GM12873 (cell line): ENCODE results near the gene ELL2.

Source experiments
- TF ChIP-seq, protein P1 (sequence below): IDR thresholded peaks from 2 replicates; pipeline ENCODE4 v1.5.1; 2012; ENCODE audit warnings: low read depth, mild to moderate bottlenecking, moderate library complexity, low read length, control low read depth; ENCODE audit not compliant: insufficient read depth; ENCODE audit errors: missing control alignments

Gene ELL2

DNA sequence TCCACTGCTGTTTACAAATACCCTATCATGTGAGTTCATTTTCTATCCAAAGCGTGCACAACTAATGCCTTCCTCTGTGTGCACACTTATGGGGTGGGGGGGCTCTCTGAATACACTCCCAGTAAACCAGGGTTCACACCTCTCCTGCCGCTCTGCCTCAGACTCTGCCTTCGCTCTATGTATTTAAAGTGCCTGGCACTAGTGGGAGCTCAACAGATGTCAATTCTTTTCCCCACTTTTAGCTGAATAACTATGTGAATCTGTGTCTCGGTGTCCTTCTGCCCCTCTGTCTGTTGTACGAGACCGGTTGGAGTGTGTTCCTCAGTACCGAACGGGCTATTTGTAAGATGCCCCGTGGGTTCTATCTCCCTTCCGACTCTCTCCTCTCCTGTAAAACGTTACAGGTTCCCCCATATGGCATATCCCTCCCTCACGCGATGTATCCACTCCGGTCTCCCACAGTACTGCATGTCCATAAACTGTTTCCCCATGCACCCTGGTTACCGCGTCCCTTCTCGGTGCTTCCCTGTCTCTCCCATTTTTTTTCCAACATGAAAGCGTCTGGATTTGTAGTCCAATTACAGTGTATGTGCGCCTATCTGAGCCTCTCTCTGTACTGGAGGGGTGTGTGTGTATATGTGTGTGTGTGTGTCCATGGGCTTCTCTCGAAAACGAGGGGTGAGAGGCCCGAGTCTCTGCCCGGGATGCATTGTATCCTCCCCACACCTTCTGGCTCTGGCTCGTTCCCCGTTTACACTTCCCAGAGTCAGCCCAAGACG is 1.6 kb downstream of the ELL2 start:
- TF ChIP-seq, protein P1, sequence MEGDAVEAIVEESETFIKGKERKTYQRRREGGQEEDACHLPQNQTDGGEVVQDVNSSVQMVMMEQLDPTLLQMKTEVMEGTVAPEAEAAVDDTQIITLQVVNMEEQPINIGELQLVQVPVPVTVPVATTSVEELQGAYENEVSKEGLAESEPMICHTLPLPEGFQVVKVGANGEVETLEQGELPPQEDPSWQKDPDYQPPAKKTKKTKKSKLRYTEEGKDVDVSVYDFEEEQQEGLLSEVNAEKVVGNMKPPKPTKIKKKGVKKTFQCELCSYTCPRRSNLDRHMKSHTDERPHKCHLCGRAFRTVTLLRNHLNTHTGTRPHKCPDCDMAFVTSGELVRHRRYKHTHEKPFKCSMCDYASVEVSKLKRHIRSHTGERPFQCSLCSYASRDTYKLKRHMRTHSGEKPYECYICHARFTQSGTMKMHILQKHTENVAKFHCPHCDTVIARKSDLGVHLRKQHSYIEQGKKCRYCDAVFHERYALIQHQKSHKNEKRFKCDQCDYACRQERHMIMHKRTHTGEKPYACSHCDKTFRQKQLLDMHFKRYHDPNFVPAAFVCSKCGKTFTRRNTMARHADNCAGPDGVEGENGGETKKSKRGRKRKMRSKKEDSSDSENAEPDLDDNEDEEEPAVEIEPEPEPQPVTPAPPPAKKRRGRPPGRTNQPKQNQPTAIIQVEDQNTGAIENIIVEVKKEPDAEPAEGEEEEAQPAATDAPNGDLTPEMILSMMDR: no peak

DNA sequence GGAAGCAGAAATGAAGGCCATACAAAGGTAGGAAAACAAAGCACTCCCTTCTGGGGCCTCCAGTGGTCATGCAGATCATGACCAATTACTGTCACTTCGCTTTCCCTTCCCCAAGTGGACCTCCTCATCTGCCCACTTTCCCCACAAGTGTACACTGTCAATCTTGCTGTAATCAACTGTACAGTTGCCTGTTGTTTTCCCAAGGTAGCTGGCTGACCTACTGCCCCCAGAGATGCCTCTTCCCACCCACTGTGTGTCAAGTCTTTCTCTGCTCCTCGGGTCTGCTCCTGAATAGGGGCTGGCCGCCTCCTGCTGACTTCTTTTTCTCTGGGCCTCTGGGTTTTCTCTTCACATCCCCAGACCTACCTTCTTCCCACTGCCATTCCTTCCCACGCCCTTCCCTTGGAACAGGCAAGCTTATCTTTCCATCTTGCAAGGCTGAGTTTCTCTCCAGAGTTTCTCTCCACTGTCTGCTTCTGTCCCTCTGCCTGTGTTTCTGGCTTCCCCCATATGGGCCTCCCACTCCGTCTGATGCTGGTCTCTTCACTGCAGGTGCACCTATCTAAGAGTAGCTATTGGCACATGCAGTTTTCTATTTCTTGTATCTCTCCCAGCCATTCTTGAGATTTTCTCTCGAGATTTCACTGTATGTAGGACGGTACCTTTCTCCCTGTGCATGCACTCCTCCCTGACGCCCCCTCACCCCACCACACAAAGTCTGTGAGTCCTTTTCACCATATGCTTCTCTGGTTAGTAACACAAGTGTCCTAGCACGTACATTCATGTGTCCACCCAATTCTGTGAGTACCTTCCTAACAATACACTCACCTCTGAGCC is 2.4 kb downstream of the ELL2 start:
- TF ChIP-seq, protein P1: no peak

DNA sequence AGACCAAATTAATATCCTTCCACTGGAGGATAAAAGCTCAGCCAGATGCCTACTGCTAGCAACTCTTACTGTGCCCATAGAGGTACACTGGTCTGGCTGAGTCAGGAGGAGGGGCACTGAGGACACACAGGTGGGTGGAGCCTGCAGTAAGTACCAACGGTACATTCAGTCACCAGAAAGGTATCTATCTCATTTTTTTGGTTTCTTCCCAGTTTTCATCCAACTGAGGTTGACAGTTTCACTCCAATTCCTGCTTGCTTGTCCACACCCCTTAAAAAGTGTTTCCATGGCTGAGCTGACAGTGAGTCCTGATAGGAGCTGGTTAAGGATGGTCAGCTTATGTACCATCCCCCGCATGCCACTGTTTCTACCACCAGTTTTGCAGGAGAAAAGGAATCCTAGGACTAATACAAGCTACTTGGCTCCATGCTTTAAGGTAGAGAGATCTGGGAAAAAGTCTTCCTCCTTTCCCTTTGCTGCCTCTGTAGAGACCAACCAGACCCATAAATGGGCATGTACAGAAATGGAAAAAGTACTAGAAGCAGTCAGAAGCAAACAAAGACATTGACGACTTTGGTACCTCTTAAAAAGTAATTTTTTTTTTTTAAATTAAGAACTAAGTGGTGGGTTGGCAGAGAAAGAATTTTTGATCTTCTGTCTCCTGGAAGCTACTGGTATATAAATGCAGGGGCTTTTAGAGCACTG is 3.2 kb downstream of the ELL2 start:
- TF ChIP-seq, protein P1: no peak

DNA sequence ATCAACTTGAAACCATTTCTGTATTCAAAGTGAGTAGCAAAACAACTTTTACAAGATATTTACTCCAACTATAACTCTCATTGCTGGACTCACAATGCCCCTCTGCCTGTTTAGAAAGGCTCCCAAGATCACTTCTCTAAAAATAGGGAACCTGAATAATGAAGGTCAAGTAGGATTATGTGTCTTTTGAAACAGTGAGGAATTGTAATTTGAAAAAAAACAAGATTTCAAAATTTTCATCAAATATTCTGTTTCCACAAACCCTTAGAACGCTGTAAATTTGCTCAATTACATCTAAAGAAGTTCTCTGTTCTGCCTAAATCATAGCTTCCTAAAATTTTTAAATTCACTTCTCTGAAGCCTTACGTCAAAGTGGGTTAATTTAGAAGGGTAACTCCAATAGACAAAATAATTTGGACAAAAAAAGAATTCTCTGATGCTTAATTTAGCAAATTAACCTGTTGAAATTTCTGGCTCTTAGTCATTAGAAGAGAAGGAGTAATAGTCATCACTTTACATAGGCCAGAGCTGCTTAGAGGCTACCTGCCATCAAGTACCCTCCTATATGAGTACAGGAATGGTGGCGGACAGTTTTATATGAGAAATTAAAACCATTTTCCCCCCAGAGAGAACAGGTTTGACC is 4.0 kb downstream of the ELL2 start:
- TF ChIP-seq, protein P1: no peak

DNA sequence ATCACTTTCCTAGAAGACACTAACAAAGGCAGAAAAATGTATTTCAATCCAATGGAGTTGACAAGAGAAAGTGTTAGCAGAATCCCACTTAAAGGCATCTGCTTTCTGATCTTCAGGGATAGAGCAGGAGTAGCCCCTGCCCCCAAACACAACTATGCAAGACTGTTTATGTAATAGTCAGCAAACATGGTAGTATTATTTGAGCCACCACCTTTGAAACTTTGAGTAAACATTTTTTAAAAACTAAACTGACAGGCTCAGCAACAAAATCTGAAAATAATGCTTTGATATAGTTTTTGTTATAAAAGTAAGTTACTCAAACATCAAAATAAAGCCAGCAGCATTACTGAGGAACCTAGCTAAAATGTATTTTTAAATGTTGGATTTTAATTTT is 4.8 kb downstream of the ELL2 start:
- TF ChIP-seq, protein P1: no peak

DNA sequence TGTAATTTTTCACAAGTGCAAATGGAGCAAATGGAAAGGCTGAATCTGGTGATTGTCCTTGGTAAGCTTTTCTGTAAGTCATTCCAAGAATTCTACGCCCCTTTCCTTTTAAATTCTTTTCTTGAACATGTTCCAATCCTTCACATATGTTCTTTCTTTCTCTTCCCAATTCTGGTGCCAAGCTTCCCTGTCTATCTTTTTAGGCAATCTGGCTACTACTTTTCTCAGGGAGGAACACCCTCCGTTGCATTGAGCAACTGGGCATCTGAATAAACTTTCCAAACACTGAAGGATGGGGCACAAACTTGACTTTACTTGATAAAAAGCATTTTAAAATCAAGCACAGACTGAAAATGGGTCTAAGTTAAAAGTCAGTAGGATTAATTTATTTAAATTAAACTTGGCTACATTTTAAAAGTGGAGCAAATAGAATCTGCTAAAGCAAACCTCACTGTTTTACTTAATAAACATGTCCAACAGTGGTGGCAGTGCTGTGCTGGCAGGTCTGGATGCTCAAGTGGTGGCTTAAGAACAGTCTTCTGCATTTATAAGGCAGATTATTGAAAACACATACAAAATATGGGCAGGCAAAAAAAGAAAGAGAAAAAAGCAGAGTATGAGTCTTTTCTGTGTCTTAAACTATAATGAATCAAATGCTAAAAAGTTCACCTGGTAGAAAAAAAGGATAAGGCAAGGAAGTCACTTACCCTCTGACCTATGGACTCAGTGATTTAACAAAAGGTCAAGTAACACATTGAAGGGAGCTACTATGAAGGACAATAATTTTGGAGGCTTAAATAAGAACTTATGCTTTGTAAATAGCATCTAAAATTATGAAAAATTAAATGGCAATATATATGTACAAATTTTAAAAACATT is 5.4 kb downstream of the ELL2 start:
- TF ChIP-seq, protein P1: no peak
